Measurements from ENCODE around the gene TSHZ2.

Gene TSHZ2

DNA sequence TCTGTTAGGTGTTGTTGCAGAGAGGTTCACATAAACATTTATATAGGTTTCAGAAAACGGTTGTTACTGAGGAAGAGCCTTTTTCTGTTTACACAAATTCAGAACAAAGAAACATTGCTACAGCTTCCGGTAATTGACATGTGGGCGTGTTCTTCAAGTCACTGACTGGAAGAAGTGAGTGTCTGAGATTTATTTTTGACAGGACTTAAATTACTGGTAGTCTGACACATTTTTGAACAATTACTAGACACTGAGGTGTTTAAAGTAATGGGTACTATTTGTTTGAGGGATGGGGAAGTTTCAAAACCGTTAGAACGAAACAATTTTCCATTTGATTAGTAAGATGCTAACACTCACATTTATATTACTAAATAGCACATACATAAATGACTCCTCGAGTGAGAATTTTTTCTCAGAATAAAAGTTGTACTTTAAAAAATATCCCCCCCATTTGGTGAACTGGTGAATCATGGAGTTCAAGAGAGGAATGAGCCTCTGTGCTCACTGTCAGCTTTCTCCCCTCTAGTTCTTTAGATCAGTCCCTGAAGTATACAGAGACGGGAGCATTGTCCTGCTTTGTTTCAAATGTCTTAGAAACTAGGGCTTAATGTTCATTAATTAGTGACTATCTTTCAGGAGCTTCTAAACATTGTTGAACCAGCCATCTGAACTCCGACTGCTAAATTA, 98.7 kb downstream of the TSHZ2 start:
- Histone ChIP-seq H3K4me3 (replicated peaks; ENCODE audit: low read depth, low read length) (no peak overlapping the region), H3K27me3 (replicated peaks; ENCODE audit: control insufficient read depth, insufficient read depth, low read length) (peaks cover 2% of the 10 kb centered on the region), H3K36me3 (ENCODE audit: control insufficient read depth, insufficient read depth, low read length) (no peaks in the 10 kb centered on the region)
- TF ChIP-seq, protein P1, sequence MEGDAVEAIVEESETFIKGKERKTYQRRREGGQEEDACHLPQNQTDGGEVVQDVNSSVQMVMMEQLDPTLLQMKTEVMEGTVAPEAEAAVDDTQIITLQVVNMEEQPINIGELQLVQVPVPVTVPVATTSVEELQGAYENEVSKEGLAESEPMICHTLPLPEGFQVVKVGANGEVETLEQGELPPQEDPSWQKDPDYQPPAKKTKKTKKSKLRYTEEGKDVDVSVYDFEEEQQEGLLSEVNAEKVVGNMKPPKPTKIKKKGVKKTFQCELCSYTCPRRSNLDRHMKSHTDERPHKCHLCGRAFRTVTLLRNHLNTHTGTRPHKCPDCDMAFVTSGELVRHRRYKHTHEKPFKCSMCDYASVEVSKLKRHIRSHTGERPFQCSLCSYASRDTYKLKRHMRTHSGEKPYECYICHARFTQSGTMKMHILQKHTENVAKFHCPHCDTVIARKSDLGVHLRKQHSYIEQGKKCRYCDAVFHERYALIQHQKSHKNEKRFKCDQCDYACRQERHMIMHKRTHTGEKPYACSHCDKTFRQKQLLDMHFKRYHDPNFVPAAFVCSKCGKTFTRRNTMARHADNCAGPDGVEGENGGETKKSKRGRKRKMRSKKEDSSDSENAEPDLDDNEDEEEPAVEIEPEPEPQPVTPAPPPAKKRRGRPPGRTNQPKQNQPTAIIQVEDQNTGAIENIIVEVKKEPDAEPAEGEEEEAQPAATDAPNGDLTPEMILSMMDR (IDR thresholded peaks at IDR 0.05; ENCODE audit: insufficient read depth, low read length, poor library complexity, severe bottlenecking): no peak
- DNase-seq (ENCODE audit: extremely low read depth, insufficient read length): peak; percentile 19

DNA sequence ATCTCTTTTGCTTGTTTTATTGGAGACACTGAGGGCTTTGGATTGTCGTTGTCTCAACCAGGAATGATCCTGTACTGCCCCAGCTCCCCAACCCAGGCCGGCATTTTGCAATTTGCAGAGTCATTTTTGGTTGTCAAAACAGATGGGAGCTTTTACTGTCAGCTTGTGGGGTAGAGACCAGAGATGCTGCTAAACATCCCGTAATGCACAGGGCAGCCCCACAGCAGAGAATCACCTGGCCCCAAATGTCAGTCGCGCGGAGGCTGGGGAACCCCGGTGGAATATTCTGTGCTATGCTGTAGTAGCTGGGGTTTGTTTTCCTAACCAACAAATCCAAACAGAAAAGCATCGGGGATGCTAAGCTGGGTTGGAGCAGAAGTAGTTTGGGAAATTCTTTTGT, 99.7 kb downstream of the TSHZ2 start:
- TF ChIP-seq, protein P1 (IDR thresholded peaks at IDR 0.05; ENCODE audit: insufficient read depth, low read length, poor library complexity, severe bottlenecking): no peak
- peaks cover 2% of the 10 kb centered on the region for H3K27me3 ChIP-seq (replicated peaks; ENCODE audit: control insufficient read depth, insufficient read depth, low read length)
- DNase-seq (ENCODE audit: extremely low read depth, insufficient read length): no peak
- no peak overlapping the region for H3K4me3 ChIP-seq (replicated peaks; ENCODE audit: low read depth, low read length)
- H3K36me3 ChIP-seq (ENCODE audit: control insufficient read depth, insufficient read depth, low read length): no peaks in the 10 kb centered on the region

DNA sequence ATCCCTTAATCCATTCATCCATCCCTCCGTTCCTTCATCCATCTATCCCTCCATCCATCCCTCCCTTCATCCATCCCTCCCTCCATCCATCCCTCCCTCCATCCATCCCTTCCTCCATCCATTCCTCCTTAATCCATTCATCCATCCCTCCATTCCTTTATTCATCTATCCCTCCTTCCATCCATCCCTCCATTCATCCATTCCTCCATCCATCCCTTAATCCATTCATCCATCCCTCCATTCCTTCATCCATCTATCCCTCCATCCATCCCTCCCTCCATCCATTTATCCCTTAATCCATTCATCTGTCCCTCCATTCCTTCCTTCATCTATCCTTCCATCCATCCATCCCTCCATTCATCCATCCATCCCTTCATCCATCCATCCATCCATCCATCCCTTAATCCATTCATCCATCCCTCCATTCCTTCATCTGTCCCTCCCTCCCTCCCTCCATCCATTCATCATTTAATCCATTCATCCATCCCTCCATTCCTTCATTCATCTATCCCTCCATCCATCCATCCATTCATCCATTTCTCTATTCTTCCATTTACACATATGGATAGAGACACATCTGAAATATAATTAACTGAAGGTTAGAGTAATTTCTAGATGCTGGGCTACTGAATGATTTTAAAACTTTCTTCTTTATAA, 100.9 kb downstream of the TSHZ2 start:
- no peaks in the 10 kb centered on the region; the same call in 1 of the 2 replicates for H3K27me3 ChIP-seq (replicated peaks; ENCODE audit: control insufficient read depth, insufficient read depth, low read length)
- H3K36me3 ChIP-seq (ENCODE audit: control insufficient read depth, insufficient read depth, low read length): no peaks in the 10 kb centered on the region
- H3K4me3 ChIP-seq (replicated peaks; ENCODE audit: low read depth, low read length): no peak overlapping the region
- no peak for DNase-seq (ENCODE audit: extremely low read depth, insufficient read length)
- TF ChIP-seq, protein P1 (IDR thresholded peaks at IDR 0.05; ENCODE audit: insufficient read depth, low read length, poor library complexity, severe bottlenecking): no peak

DNA sequence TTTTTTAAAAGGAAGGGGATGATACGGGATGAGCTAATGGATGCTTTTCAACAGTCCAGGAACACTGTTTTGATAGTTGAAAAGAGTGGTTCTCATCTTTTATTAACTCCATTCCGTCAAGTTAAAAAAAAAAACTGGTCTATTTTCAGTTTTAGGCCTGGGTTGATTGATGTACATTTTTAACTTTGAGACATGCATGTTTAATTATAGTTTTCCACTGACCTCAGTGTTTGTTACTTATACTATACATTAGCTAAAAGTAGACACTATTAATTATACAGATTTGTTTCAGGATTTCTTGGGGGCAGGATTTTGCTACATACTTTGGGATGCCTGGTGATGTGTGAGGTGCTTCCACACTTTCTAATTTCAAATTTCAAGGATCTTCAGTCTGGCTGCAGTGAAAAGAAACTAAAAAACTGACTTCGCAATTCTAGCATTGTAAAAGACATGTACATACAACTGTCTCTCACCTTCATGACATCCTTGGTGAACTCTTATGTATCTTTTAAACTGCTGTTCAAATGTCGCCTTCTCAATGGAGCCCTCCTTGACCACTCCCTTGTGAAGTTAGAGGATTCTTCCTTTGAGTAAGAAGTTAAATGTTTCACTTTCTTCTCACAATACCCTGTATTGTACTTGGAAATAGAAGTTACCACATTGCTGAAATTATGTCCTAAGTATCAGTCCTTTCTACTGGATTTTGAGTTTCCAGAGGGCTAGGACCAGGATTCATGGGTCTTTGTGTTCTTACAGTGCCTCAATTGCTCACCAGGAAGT, 101.7 kb downstream of the TSHZ2 start:
- Histone ChIP-seq H3K27me3 (replicated peaks; ENCODE audit: control insufficient read depth, insufficient read depth, low read length) (no peaks in the 10 kb centered on the region; the same call in 1 of the 2 replicates), H3K4me3 (replicated peaks; ENCODE audit: low read depth, low read length) (no peak overlapping the region), H3K36me3 (ENCODE audit: control insufficient read depth, insufficient read depth, low read length) (no peaks in the 10 kb centered on the region)
- TF ChIP-seq, protein P1 (IDR thresholded peaks at IDR 0.05; ENCODE audit: insufficient read depth, low read length, poor library complexity, severe bottlenecking): no peak
- DNase-seq (ENCODE audit: extremely low read depth, insufficient read length): no peak

DNA sequence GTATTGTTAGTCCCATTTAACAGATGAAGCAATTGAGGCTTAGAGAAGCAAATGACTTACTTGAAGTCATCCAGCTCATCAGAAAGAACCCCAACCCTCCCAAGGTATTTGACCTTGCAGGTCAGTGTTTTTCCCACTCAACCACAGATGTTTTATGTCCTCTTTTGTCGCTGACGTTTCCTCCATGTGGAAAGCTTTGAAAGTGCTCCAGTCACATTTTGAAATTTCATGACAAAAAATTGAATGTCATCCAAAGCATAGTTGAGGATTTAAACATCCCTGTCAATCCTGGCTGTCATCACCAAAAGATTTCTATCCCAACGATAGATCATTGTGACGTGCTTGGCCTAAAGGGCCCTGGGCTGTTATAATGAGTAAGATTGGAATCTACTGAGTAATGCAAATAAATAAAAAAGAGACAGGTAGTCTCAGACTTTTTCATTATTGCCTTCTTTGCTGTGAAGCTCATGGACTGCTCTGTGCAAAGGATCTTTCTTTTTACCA, 102.7 kb downstream of the TSHZ2 start:
- H3K36me3 ChIP-seq (ENCODE audit: control insufficient read depth, insufficient read depth, low read length): no peaks in the 10 kb centered on the region
- H3K27me3 ChIP-seq (replicated peaks; ENCODE audit: control insufficient read depth, insufficient read depth, low read length): no peaks in the 10 kb centered on the region; the same call in 1 of the 2 replicates
- DNase-seq (ENCODE audit: extremely low read depth, insufficient read length): no peak
- H3K4me3 ChIP-seq (replicated peaks; ENCODE audit: low read depth, low read length): no peak overlapping the region
- TF ChIP-seq, protein P1 (IDR thresholded peaks at IDR 0.05; ENCODE audit: insufficient read depth, low read length, poor library complexity, severe bottlenecking): no peak
